Measurements from ENCODE around the gene UBALD2. TPM values are rescaled to one million over a fixed set of nuclear protein-coding genes. Genes with fewer than 3 reads are reported as not detected.

The UBALD2 gene
- total and polyA plus RNA-seq, 2 of the 13 experiments (the other 11 are each of a cell fraction or from before 2014, with no cell fraction given): 3.3 to 89.7 TPM

GRCh38 chr17:76264755-76265623, at the start of gene UBALD2 (continued):
- TF ChIP-seq MTA3 (CRISPR knock-in tag; IDR thresholded peaks at IDR 0.05): no peak
- TF ChIP-seq SMAD9 (CRISPR knock-in tag; IDR thresholded peaks at IDR 0.05): no peak
- TF ChIP-seq SNAPC4 (CRISPR knock-in tag; IDR thresholded peaks at IDR 0.05): no peak
- no peak for TF ChIP-seq SMARCC2 (IDR thresholded peaks at IDR 0.05)
- TF ChIP-seq POLR2AphosphoS5 (IDR thresholded peaks at IDR 0.05; ENCODE audit: low read depth, low read length): no peak
- 0 out of 2 replicates have a peak, but pooled peaks have one; percentile 43 for TF ChIP-seq ARHGAP35 (CRISPR knock-in tag; IDR thresholded peaks at IDR 0.05; ENCODE audit: borderline replicate concordance)
- TF ChIP-seq ZNF674 (CRISPR knock-in tag; IDR thresholded peaks at IDR 0.05; ENCODE audit: low read depth): no peak
- TF ChIP-seq TFAP4 (IDR thresholded peaks at IDR 0.05; ENCODE audit: borderline replicate concordance, low read depth): peak; percentile 84
- no peak for TF ChIP-seq KDM4B (CRISPR knock-in tag; IDR thresholded peaks at IDR 0.05)
- no peak for TF ChIP-seq ZMAT5 (CRISPR knock-in tag; IDR thresholded peaks at IDR 0.05; ENCODE audit: borderline replicate concordance, low read depth)
- 0 out of 2 replicates have a peak, but pooled peaks have one; percentile 76 for TF ChIP-seq ZNF569 (CRISPR knock-in tag; IDR thresholded peaks at IDR 0.05; ENCODE audit: borderline replicate concordance)
- TF ChIP-seq CREB3 (CRISPR knock-in tag; IDR thresholded peaks at IDR 0.05): 0 out of 2 replicates have a peak, but pooled peaks have one; percentile 28
- TF ChIP-seq CBFB (CRISPR knock-in tag; IDR thresholded peaks at IDR 0.05): peak; percentile 32; the same call in 1 of the 2 replicates
- no peak for TF ChIP-seq TAF15 (IDR thresholded peaks at IDR 0.05; ENCODE audit: low read depth, low read length, poor library complexity, severe bottlenecking)
- peak; percentile 69; the same call in 1 of the 2 replicates for TF ChIP-seq MEIS2 (CRISPR knock-in tag; IDR thresholded peaks at IDR 0.05)
- no peak for TF ChIP-seq EED (CRISPR knock-in tag; IDR thresholded peaks at IDR 0.05)
- TF ChIP-seq ZC3H13 (CRISPR knock-in tag; IDR thresholded peaks at IDR 0.05): peak; percentile 75
- TF ChIP-seq CC2D1A (CRISPR knock-in tag; IDR thresholded peaks at IDR 0.05): peak; percentile 98
- no peak for TF ChIP-seq ZNF660 (CRISPR knock-in tag; IDR thresholded peaks at IDR 0.05; ENCODE audit: borderline replicate concordance, low read depth)
- peak; percentile 85; the same call in 1 of the 2 replicates for TF ChIP-seq ZNF589 (CRISPR knock-in tag; conservative IDR thresholded peaks at IDR 0.05)
- 0 out of 2 replicates have a peak, but pooled peaks have one; percentile 36 for TF ChIP-seq ZNF143 (CRISPR knock-in tag; IDR thresholded peaks at IDR 0.05)
- peak; percentile 91 for TF ChIP-seq CENPT (CRISPR knock-in tag; IDR thresholded peaks at IDR 0.05; ENCODE audit: low read depth)

All from HepG2 (cell line).